Myometrial cell (primary cell): Measurements from ENCODE around the gene ZNF445. TPM values are rescaled to one million over a fixed set of nuclear protein-coding genes. Genes with fewer than 3 reads are reported as not detected.

Experiments used
- total RNA-seq: library from RNA; depleted of rRNA; stranded (reverse); fragments of >200 nt; gene quantifications from 2 replicates; pipeline ENCODE4 v1.2.3, GENCODE V29; 2015

Gene ZNF445
- total RNA-seq: 2.6 and 3.5 TPM in 2 replicates

DNA sequence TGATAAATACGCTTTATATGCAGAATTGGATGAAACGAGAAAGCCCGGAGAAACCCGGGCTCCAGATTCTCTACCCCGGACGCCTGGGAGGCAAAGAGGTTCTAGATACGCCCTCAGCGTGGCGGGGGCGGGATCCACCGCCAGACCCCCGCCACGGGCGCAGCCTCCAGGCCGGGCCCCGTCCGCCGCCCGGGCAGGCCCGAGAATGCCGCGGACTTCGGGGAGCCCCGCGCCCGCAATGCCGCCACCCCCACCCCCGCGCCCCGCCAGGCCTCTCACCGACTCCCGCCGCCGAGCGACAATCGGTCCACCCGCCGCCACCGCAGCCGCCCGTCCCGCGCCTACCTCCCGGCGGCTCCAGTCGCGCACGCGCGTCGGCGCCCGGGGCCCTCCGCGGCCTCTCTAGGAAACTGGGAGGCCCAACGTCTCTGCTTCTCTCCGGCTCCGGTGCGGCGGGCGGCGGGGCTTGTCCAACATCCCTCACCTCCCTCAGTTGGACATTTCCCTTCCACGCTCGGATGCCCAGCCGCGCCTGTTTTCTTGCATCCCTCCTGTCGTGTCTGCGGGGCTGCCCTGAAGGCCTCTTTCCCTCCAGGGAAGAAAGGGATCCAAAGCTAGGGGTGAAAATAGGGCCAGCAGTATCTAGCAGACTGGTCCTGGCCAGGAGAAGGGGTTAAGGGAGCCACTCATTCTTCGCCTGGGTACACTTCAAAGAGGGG lies at the start of gene ZNF445:
ZNF445 (minus strand) TSS at position 359 of the 719 bp plus-strand sequence. CDS start 22,121 bp downstream, outside the sequence.

Other genes starting within 250 kb of the ZNF445 start
- not detected in 2 replicates for gene TOPAZ1, start 235.8 kb downstream of the ZNF445 start, total RNA-seq
- 38.9 and 45.7 TPM in 2 replicates for gene TCAIM, start 138.9 kb downstream of the ZNF445 start, total RNA-seq
- 4.9 and 5.7 TPM in 2 replicates for gene ZKSCAN7, start 77.5 kb upstream of the ZNF445 start, total RNA-seq
- gene ZNF660, start 107.3 kb upstream of the ZNF445 start, total RNA-seq: 0.29 and 0.71 TPM in 2 replicates
- 5.8 and 8.7 TPM in 2 replicates for gene ZNF197, start 147.4 kb upstream of the ZNF445 start, total RNA-seq
- gene ZNF35, start 171.1 kb upstream of the ZNF445 start, total RNA-seq: 5.7 and 9.5 TPM in 2 replicates
- gene ZNF502, start 235.0 kb upstream of the ZNF445 start, total RNA-seq: 0.86 and 2.1 TPM in 2 replicates